ENCODE data around the gene ECE1. TPM values are rescaled to one million over a fixed set of nuclear protein-coding genes. Genes with fewer than 3 reads are reported as not detected.
A peak's percentile ranks its signal among the peaks of the same experiment; 100 is the strongest.

Gene ECE1
- total RNA-seq, 1 donor = 32.6 TPM

GRCh38 chr1:21240706-21241105, 49.6 kb downstream of the ECE1 start:
- Histone ChIP-seq H2AFZ (ENCODE audit: low read length) (no peak overlapping the region), H4K20me1 (ENCODE audit: insufficient read depth, low read length) (no peaks in the 10 kb centered on the region), H3K79me2 (ENCODE audit: insufficient read depth, low read length) (no peaks in the 10 kb centered on the region), H3K27me3 (ENCODE audit: insufficient read depth, low read length) (no peaks in the 10 kb centered on the region), H3K9me3 (ENCODE audit: low read depth, low read length) (no peaks in the 10 kb centered on the region), H3K4me2 (ENCODE audit: insufficient read depth, low read length) (no peak overlapping the region), H3K36me3 (ENCODE audit: insufficient read depth, low read length) (peaks cover 39% of the 10 kb centered on the region), H3K4me3 (ENCODE audit: insufficient read depth, low read length) (no peak overlapping the region), H3K27ac (ENCODE audit: low read depth, low read length) (no peak overlapping the region), H3K4me1 (ENCODE audit: insufficient read depth, low read length) (peaks cover 5% of the 10 kb centered on the region)
- no peak for TF ChIP-seq CTCF (IDR thresholded peaks at IDR 0.05; ENCODE audit: extremely low read depth, low read depth, low read length)
- DNase-seq (ENCODE audit: insufficient read length, low spot score, missing footprints) = no peak

GRCh38 chr1:21239221-21239620, 51.0 kb downstream of the ECE1 start:
- TF ChIP-seq CTCF (IDR thresholded peaks at IDR 0.05; ENCODE audit: extremely low read depth, low read depth, low read length) = no peak
- H3K79me2 ChIP-seq (ENCODE audit: insufficient read depth, low read length) = no peaks in the 10 kb centered on the region
- H3K4me1 ChIP-seq (ENCODE audit: insufficient read depth, low read length) = peaks cover 14% of the 10 kb centered on the region
- no peaks in the 10 kb centered on the region for H3K9me3 ChIP-seq (ENCODE audit: low read depth, low read length)
- no peak overlapping the region for H3K4me3 ChIP-seq (ENCODE audit: insufficient read depth, low read length)
- H3K27me3 ChIP-seq (ENCODE audit: insufficient read depth, low read length) = no peaks in the 10 kb centered on the region
- H3K27ac ChIP-seq (ENCODE audit: low read depth, low read length) = no peak overlapping the region
- DNase-seq (ENCODE audit: insufficient read length, low spot score, missing footprints) = peak; percentile 30
- H3K36me3 ChIP-seq (ENCODE audit: insufficient read depth, low read length) = peaks cover 37% of the 10 kb centered on the region
- no peaks in the 10 kb centered on the region for H4K20me1 ChIP-seq (ENCODE audit: insufficient read depth, low read length)
- no peak overlapping the region for H3K4me2 ChIP-seq (ENCODE audit: insufficient read depth, low read length)
- no peak overlapping the region for H2AFZ ChIP-seq (ENCODE audit: low read length)

- H3K27ac ChIP-seq (ENCODE audit: low read depth, low read length) = no peak overlapping the region
- no peak overlapping the region for H2AFZ ChIP-seq (ENCODE audit: low read length)
- no peaks in the 10 kb centered on the region for H3K27me3 ChIP-seq (ENCODE audit: insufficient read depth, low read length)
- peak; percentile 85 for DNase-seq (ENCODE audit: insufficient read length, low spot score, missing footprints)
- H3K9me3 ChIP-seq (ENCODE audit: low read depth, low read length) = no peaks in the 10 kb centered on the region
- no peaks in the 10 kb centered on the region for H4K20me1 ChIP-seq (ENCODE audit: insufficient read depth, low read length)
- peaks cover 39% of the 10 kb centered on the region for H3K36me3 ChIP-seq (ENCODE audit: insufficient read depth, low read length)
- no peaks in the 10 kb centered on the region for H3K79me2 ChIP-seq (ENCODE audit: insufficient read depth, low read length)
- TF ChIP-seq CTCF (IDR thresholded peaks at IDR 0.05; ENCODE audit: extremely low read depth, low read depth, low read length) = no peak
- no peak overlapping the region for H3K4me2 ChIP-seq (ENCODE audit: insufficient read depth, low read length)
- peaks cover 14% of the 10 kb centered on the region for H3K4me1 ChIP-seq (ENCODE audit: insufficient read depth, low read length)
- no peak overlapping the region for H3K4me3 ChIP-seq (ENCODE audit: insufficient read depth, low read length)
Observed at GRCh38 chr1:21238141-21238800, 52.0 kb downstream of the ECE1 start.

- H3K27me3 ChIP-seq (ENCODE audit: insufficient read depth, low read length) = no peaks in the 10 kb centered on the region
- no peak overlapping the region for H3K4me3 ChIP-seq (ENCODE audit: insufficient read depth, low read length)
- no peak for TF ChIP-seq CTCF (IDR thresholded peaks at IDR 0.05; ENCODE audit: extremely low read depth, low read depth, low read length)
- H3K4me2 ChIP-seq (ENCODE audit: insufficient read depth, low read length) = no peak overlapping the region
- DNase-seq (ENCODE audit: insufficient read length, low spot score, missing footprints) = no peak
- no peaks in the 10 kb centered on the region for H3K9me3 ChIP-seq (ENCODE audit: low read depth, low read length)
- H4K20me1 ChIP-seq (ENCODE audit: insufficient read depth, low read length) = no peaks in the 10 kb centered on the region
- H3K36me3 ChIP-seq (ENCODE audit: insufficient read depth, low read length) = peaks cover 42% of the 10 kb centered on the region
- H3K4me1 ChIP-seq (ENCODE audit: insufficient read depth, low read length) = peaks cover 14% of the 10 kb centered on the region
- H3K79me2 ChIP-seq (ENCODE audit: insufficient read depth, low read length) = no peaks in the 10 kb centered on the region
- no peak overlapping the region for H3K27ac ChIP-seq (ENCODE audit: low read depth, low read length)
- no peak overlapping the region for H2AFZ ChIP-seq (ENCODE audit: low read length)
Observed at GRCh38 chr1:21237446-21238088, 52.7 kb downstream of the ECE1 start.
